IPS-20b (cell line): ENCODE data around the gene FAM43A.

Experiments used
- H3K27ac ChIP-seq: one replicate; pipeline ENCODE4 v1.5.1; 2013; ENCODE audit warnings: low read length
- H3K27me3 ChIP-seq: 2 replicates; pipeline ENCODE4 v1.6.1; 2013; ENCODE audit warnings: mild to moderate bottlenecking, low read length, inconsistent platforms; ENCODE audit not compliant: insufficient read depth
- H3K36me3 ChIP-seq: 2 replicates; pipeline ENCODE4 v1.6.1; 2013; ENCODE audit warnings: low read depth, mild to moderate bottlenecking, inconsistent platforms, low read length, moderate library complexity; ENCODE audit not compliant: insufficient read depth
- H3K4me1 ChIP-seq: 2 replicates; pipeline ENCODE4 v1.6.1; 2013; ENCODE audit warnings: mild to moderate bottlenecking, control low read depth, inconsistent platforms, low read length, moderate library complexity; ENCODE audit not compliant: insufficient read depth
- H3K4me3 ChIP-seq: 2 replicates; pipeline ENCODE4 v1.5.1; 2013; ENCODE audit warnings: mild to moderate bottlenecking, low read length, inconsistent platforms
- H3K9ac ChIP-seq: 2 replicates; pipeline ENCODE4 v1.6.1; 2013; ENCODE audit warnings: low read depth, mild to moderate bottlenecking, inconsistent platforms, low read length, moderate library complexity
- H3K9me3 ChIP-seq: 2 replicates; pipeline ENCODE4 v1.6.1; 2013; ENCODE audit warnings: mild to moderate bottlenecking, low read depth, low read length, inconsistent platforms; ENCODE audit not compliant: insufficient read depth

The FAM43A gene

DNA sequence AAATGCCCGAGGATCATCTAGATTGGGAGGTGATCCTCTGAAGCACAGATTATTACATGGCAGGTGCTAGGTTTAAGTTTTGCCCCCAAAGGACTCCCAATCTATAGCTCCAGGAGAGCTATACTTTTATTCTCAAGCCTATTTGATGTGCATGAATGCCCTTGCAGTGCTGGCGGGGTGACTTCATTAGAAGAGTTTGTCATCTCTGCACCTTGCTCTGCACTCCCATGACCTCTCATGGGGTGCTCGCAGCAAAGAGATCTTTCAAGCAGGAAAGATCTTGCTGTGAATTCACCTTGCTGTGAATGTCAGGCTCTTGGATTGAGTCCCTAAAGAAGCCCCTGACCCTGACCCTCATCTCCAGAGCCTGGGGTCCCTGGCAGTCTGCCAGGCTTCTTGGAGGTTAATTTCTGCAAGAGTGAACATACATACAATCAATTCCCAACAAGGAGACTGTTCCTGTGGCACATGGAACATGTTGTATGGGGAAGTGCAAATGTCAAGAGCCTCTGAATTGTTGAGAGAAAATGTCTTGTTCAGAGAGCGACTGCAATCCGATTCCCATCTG is 45.9 kb downstream of the FAM43A start:
- peaks cover 9% of the 10 kb centered on the region for H3K4me1 ChIP-seq

GRCh38 chr3:194732617-194733016 is 46.9 kb downstream of the FAM43A start:
- peaks cover 20% of the 10 kb centered on the region for H3K27me3 ChIP-seq
- H3K4me3 ChIP-seq: no peak overlapping the region
- H3K27ac ChIP-seq: no peak overlapping the region
- no peak overlapping the region for H3K9ac ChIP-seq
- 0 out of 2 replicates have a peak, but pooled peaks cover 3% of the 10 kb centered on the region for H3K9me3 ChIP-seq
- H3K4me1 ChIP-seq: peaks cover 9% of the 10 kb centered on the region
- no peaks in the 10 kb centered on the region for H3K36me3 ChIP-seq

More for the DNA sequence above, 45.9 kb downstream of the FAM43A start:
- H3K9ac ChIP-seq: no peak overlapping the region
- no peak overlapping the region for H3K27ac ChIP-seq
- H3K4me3 ChIP-seq: no peak overlapping the region
- 0 out of 2 replicates have a peak, but pooled peaks cover 3% of the 10 kb centered on the region for H3K9me3 ChIP-seq
- H3K27me3 ChIP-seq: peaks cover 9% of the 10 kb centered on the region
- no peaks in the 10 kb centered on the region for H3K36me3 ChIP-seq

- no peaks in the 10 kb centered on the region for H3K36me3 ChIP-seq
- no peak overlapping the region for H3K27ac ChIP-seq
- no peak overlapping the region for H3K9ac ChIP-seq
- H3K27me3 ChIP-seq: peaks cover 22% of the 10 kb centered on the region
- no peak overlapping the region for H3K4me3 ChIP-seq
- 0 out of 2 replicates have a peak, but pooled peaks cover 3% of the 10 kb centered on the region for H3K9me3 ChIP-seq
- H3K4me1 ChIP-seq: 0 out of 2 replicates have a peak, but pooled peaks cover 6% of the 10 kb centered on the region
Observed at GRCh38 chr3:194736277-194736895, 50.7 kb downstream of the FAM43A start.

DNA sequence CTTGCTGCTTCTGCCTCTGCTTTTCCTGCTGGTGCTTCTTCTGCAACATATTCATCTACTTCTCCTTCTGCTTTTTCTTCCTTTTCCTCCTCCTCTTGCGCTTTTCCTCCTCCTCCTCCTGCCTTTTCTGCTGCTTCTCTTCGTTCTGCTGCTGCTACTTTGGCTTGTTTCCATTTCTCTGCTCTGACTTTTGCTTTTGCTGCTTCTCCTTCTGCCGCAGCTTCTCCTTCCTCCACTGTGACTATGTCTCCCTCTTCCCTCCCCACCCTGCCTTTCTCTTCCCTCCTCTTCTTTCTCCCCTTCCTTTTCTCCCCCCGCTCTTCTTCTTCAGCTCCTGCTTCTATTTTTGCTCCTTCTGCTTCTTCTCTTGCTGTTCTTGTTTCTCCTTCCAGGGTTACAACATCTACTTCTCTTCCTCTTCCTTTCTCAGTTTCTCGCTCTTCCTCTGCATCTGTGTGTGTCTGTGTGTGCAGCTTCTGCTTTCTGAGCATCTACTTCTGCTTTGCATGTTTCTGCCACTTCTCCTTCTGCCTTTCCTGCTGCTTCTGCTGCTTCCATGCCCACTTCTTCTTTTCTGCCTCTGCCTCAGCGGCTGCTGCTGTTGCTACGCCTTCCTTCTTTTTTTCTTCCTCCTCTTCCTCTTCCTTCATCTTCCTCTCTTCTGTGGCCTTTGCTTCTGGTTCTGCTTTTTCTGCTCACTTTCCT is 51.4 kb downstream of the FAM43A start:
- H3K27ac ChIP-seq: no peak overlapping the region
- H3K4me1 ChIP-seq: 0 out of 2 replicates have a peak, but pooled peaks cover 6% of the 10 kb centered on the region
- H3K9ac ChIP-seq: no peak overlapping the region
- no peak overlapping the region for H3K4me3 ChIP-seq
- H3K9me3 ChIP-seq: 0 out of 2 replicates have a peak, but pooled peaks cover 3% of the 10 kb centered on the region
- no peaks in the 10 kb centered on the region for H3K36me3 ChIP-seq
- peaks cover 22% of the 10 kb centered on the region for H3K27me3 ChIP-seq
